BLaER1 (cell line): ENCODE results near the gene REC8.

Experiments
- H3K27ac ChIP-seq: shearing (Covaris generic); formaldehyde crosslinking; 2 replicates; pipeline ENCODE4 v1.8.1; 2022
- H3K27me3 ChIP-seq: shearing (Covaris generic); formaldehyde crosslinking; 2 replicates; pipeline ENCODE4 v1.8.1; 2022
- H3K36me3 ChIP-seq: shearing (Covaris generic); formaldehyde crosslinking; 2 replicates; pipeline ENCODE4 v1.8.1; 2022
- H3K4me1 ChIP-seq: shearing (Covaris generic); formaldehyde crosslinking; 2 replicates; pipeline ENCODE4 v1.8.1; 2022
- H3K4me2 ChIP-seq: shearing (Covaris generic); formaldehyde crosslinking; 2 replicates; pipeline ENCODE4 v1.8.1; 2022
- H3K4me3 ChIP-seq: shearing (Covaris generic); formaldehyde crosslinking; 2 replicates; pipeline ENCODE4 v1.8.1; 2022
- H3K9ac ChIP-seq: shearing (Covaris generic); formaldehyde crosslinking; 2 replicates; pipeline ENCODE4 v1.8.1; 2022
- H3K9me3 ChIP-seq: shearing (Covaris generic); formaldehyde crosslinking; 2 replicates; pipeline ENCODE4 v1.8.1; 2022
- H4K20me1 ChIP-seq: shearing (Covaris generic); formaldehyde crosslinking; 2 replicates; pipeline ENCODE4 v1.8.1; 2022
- Cebpa-rat ChIP-seq: shearing (Covaris generic); IDR thresholded peaks from 2 replicates; pipeline ENCODE4 v1.8.1; 2022

REC8 gene

DNA sequence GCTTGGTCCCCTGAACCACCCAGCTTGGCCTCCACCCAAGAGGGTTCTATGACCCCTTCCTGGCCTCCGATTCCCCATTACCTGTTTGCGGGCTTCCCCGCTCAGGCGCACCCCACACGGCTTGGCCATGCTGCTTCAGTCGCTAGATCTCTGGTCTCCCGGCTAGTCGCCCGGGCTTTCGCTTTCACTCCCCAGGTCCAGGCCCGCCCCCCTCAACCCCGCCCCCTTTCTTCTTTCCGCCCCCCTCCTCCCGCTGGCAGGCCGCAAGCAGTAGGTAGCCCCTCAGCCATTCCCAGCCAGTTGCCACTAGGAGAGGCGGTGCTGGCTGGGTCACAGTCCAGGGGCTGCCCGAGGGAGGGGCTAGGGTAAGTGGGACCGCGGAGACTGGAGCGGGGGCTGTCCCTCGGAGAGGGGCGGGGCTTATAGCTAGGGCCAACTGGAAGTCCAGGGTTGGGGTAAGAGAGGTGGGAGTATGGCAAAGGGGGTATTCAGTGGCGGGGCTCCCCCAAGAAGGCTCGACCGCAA lies 25.4 kb upstream of the REC8 start, which contains the start of gene PSME2:
Gene PSME2, minus strand, starts transcription at position 158 of the 525 bp plus-strand sequence. Its CDS starts 29 bp downstream, at position 129.
- peaks cover 20% of the 10 kb centered on the region for H4K20me1 ChIP-seq
- peak within 1 kb of the TSS; percentile 89 for H3K27ac ChIP-seq
- peak within 1 kb of the TSS; percentile 99 for H3K4me2 ChIP-seq
- no peaks in the 10 kb centered on the region for H3K9me3 ChIP-seq
- peaks cover 54% of the 10 kb centered on the region for H3K4me1 ChIP-seq
- TF ChIP-seq Cebpa-rat: no peak
- peak within 1 kb of the TSS; percentile 92 for H3K9ac ChIP-seq
- peaks cover 58% of the 10 kb centered on the region for H3K36me3 ChIP-seq
- peak within 1 kb of the TSS; percentile 100 for H3K4me3 ChIP-seq
- H3K27me3 ChIP-seq: no peaks in the 10 kb centered on the region

DNA sequence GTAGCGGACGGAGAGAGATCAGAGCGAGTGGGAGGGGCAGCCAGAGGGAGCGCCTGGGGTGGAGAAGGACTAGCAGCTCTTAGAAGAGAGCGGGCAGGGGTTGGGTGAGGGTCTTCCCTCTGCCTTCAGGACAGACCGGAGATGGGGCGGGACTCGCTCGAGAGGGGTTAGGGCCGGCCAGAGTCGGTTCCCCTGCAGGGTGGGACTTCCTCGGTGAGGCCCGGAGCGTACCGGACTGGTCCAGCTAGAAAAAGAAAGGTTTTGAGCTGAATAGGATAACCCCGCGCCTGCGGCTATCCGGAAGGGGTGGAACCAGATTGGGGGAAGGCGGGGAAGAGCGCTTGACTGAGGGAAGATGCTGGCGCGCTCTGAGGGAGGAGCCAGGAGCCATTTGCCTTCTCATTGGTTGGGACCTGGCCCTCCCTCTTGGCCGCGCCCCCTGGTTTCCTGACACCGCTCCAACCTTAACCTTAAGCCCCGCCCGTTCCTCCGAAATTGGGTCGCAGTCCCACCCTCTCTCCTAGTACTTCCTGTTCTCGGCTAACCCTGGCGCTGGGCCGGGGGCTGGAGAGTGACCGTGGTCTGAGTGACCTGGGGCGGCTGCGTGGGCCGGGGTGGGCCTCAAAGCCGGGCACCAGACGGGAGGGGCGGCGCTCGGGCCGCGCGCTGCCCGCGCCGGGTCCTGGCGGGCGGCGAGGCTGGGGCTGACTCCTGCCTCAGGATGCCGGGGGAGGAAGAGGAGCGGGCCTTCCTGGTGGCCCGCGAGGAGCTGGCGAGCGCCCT lies 24.7 kb upstream of the REC8 start, which contains the start of gene RNF31:
Gene RNF31, plus strand, starts transcription at position 521 of the 783 bp plus-strand sequence. Its CDS starts 201 bp downstream, at position 722.
- no peaks in the 10 kb centered on the region for H3K9me3 ChIP-seq
- no peaks in the 10 kb centered on the region for H3K27me3 ChIP-seq
- H4K20me1 ChIP-seq: peaks cover 20% of the 10 kb centered on the region
- peaks cover 65% of the 10 kb centered on the region for H3K36me3 ChIP-seq
- peak within 1 kb of the TSS; percentile 92 for H3K9ac ChIP-seq
- peak within 1 kb of the TSS; percentile 100 for H3K4me3 ChIP-seq
- H3K4me1 ChIP-seq: peaks cover 50% of the 10 kb centered on the region
- H3K27ac ChIP-seq: peak within 1 kb of the TSS; percentile 89
- no peak for TF ChIP-seq Cebpa-rat
- peak within 1 kb of the TSS; percentile 99 for H3K4me2 ChIP-seq

DNA sequence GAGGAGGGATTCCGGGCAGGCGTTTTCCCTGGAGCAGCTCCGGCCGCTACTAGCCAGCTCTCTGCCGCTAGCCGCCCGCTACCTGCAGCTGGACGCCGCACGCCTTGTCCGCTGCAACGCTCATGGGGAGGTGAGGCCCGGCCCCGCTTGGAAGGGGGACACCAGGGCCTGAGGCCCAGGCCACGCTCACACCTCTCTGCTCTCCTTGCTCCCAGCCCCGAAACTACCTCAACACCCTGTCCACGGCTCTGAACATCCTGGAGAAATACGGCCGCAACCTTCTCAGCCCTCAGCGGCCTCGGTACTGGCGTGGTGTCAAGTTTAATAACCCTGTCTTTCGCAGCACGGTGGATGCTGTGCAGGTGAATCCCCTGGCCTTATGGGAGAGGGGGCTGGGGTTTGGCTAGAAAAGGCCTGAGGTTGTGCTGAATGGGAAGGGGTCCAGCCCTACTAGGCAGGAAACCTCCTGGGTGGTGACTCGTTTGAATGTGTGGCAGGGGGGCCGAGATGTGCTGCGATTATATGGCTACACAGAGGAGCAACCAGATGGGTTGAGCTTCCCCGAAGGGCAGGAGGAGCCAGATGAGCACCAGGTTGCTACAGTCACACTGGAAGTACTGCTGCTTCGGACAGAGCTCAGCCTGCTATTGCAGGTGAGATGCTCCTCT lies 24.0 kb upstream of the REC8 start:
- H3K4me2 ChIP-seq: peak overlapping the region; percentile 99
- H3K4me1 ChIP-seq: peaks cover 43% of the 10 kb centered on the region
- peak overlapping the region; percentile 100 for H3K4me3 ChIP-seq
- no peak for TF ChIP-seq Cebpa-rat
- H3K9me3 ChIP-seq: no peaks in the 10 kb centered on the region
- H3K27me3 ChIP-seq: no peaks in the 10 kb centered on the region
- H3K27ac ChIP-seq: peak overlapping the region; percentile 89
- H3K9ac ChIP-seq: peak overlapping the region; percentile 92
- peaks cover 68% of the 10 kb centered on the region for H3K36me3 ChIP-seq
- H4K20me1 ChIP-seq: peaks cover 20% of the 10 kb centered on the region

DNA sequence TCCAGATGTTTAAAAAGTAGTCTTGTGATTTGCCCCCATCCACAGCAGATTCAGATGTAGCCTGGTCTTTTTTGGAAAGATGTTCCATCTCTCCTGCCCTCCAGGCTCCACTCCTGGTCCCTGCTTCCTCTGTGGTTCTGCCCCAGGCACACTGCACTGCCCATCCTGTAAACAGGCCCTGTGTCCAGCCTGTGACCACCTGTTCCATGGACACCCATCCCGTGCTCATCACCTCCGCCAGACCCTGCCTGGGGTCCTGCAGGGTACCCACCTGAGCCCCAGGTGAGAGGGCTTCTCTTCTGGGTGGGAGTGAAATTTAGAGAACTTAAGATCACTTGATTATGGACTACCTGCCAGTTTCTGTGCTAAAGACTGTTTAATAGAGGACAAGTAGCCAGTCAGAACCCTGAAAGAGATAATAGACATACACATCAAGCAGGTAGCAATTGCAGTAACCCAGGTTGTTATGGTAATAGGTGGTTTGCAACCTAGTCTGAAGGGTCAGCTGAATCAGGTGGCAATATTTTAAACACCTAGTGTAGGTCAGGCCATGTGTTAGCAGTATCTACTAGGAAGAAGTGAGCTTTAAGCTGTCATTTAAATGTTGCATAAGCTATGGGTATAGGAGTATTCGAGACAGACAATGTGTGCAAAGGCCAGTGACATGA lies 22.4 kb upstream of the REC8 start:
- peaks cover 20% of the 10 kb centered on the region for H4K20me1 ChIP-seq
- peaks cover 28% of the 10 kb centered on the region for H3K4me1 ChIP-seq
- peaks cover 66% of the 10 kb centered on the region for H3K36me3 ChIP-seq
- H3K4me2 ChIP-seq: no peak overlapping the region
- TF ChIP-seq Cebpa-rat: no peak
- H3K9ac ChIP-seq: peak overlapping the region; percentile 41; the same call in 1 of the 2 replicates
- no peaks in the 10 kb centered on the region for H3K27me3 ChIP-seq
- no peak overlapping the region for H3K27ac ChIP-seq
- no peak overlapping the region for H3K4me3 ChIP-seq
- H3K9me3 ChIP-seq: no peaks in the 10 kb centered on the region

DNA sequence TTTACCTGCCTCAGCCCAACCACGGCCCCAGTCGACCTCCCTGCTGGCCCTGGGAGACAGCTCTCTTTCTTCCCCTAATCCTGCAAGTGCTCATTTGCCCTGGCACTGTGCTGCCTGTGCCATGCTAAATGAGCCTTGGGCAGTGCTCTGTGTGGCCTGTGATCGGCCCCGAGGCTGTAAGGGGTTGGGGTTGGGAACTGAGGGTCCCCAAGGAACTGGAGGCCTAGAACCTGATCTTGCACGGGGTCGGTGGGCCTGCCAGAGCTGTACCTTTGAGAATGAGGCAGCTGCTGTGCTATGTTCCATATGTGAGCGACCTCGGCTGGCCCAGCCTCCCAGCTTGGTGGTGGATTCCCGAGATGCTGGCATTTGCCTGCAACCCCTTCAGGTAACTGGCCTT lies 21.8 kb upstream of the REC8 start:
- H3K4me1 ChIP-seq: peaks cover 22% of the 10 kb centered on the region
- peaks cover 20% of the 10 kb centered on the region for H4K20me1 ChIP-seq
- H3K36me3 ChIP-seq: peaks cover 66% of the 10 kb centered on the region
- H3K9me3 ChIP-seq: no peaks in the 10 kb centered on the region
- no peak overlapping the region for H3K9ac ChIP-seq
- H3K4me3 ChIP-seq: no peak overlapping the region
- H3K4me2 ChIP-seq: no peak overlapping the region
- TF ChIP-seq Cebpa-rat: no peak
- H3K27ac ChIP-seq: no peak overlapping the region
- H3K27me3 ChIP-seq: no peaks in the 10 kb centered on the region

DNA sequence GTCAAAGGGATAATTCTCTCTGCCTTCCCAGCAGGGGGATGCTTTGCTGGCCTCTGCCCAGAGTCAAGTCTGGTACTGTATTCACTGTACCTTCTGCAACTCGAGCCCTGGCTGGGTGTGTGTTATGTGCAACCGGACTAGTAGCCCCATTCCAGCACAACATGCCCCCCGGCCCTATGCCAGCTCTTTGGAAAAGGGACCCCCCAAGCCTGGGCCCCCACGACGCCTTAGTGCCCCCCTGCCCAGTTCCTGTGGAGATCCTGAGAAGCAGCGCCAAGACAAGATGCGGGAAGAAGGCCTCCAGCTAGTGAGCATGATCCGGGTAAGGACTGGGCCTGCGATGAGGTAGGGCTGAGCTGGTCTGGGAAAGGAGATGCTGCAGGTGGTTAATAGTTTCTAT lies 21.3 kb upstream of the REC8 start:
- no peak for TF ChIP-seq Cebpa-rat
- no peak overlapping the region for H3K4me3 ChIP-seq
- H3K36me3 ChIP-seq: peaks cover 70% of the 10 kb centered on the region
- H4K20me1 ChIP-seq: peaks cover 20% of the 10 kb centered on the region
- H3K9ac ChIP-seq: no peak overlapping the region
- H3K27me3 ChIP-seq: no peaks in the 10 kb centered on the region
- peaks cover 17% of the 10 kb centered on the region for H3K4me1 ChIP-seq
- no peak overlapping the region for H3K27ac ChIP-seq
- H3K9me3 ChIP-seq: no peaks in the 10 kb centered on the region
- H3K4me2 ChIP-seq: no peak overlapping the region

DNA sequence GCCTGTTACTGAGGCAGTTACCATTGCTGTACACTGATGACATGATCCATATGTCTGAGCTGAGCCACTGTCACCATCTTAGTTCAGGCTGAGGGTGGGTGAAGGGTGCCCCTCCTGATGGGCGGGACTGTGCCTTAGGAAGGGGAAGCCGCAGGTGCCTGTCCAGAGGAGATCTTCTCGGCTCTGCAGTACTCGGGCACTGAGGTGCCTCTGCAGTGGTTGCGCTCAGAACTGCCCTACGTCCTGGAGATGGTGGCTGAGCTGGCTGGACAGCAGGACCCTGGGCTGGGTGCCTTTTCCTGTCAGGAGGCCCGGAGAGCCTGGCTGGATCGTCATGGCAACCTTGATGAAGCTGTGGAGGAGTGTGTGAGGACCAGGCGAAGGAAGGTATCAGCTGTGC lies 20.9 kb upstream of the REC8 start:
- TF ChIP-seq Cebpa-rat: no peak
- Histone ChIP-seq H3K27ac (no peak overlapping the region), H3K27me3 (no peaks in the 10 kb centered on the region), H3K36me3 (peaks cover 74% of the 10 kb centered on the region), H3K4me3 (no peak overlapping the region), H3K9me3 (no peaks in the 10 kb centered on the region), H4K20me1 (peaks cover 20% of the 10 kb centered on the region), H3K9ac (no peak overlapping the region), H3K4me2 (no peak overlapping the region), H3K4me1 (peaks cover 13% of the 10 kb centered on the region)

DNA sequence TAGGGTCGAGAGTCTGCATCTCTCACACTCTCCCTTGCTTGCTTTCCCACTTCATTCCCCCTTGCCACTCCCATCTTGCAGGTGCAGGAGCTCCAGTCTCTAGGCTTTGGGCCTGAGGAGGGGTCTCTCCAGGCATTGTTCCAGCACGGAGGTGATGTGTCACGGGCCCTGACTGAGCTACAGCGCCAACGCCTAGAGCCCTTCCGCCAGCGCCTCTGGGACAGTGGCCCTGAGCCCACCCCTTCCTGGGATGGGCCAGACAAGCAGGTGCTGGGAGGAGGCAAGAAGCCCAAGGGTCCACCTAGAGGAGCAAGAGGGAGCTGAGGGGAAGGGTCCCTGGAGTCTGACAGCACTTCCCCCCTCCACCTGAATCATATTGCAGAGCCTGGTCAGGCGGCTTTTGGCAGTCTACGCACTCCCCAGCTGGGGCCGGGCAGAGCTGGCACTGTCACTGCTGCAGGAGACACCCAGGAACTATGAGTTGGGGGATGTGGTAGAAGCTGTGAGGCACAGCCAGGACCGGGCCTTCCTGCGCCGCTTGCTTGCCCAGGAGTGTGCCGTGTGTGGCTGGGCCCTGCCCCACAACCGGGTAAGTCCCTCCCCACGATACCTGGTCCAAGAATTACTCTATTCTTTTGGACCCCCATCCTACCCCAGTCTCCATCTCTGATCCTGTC lies 20.3 kb upstream of the REC8 start:
- TF ChIP-seq Cebpa-rat: no peak
- no peak overlapping the region for H3K27ac ChIP-seq
- peaks cover 20% of the 10 kb centered on the region for H4K20me1 ChIP-seq
- no peaks in the 10 kb centered on the region for H3K9me3 ChIP-seq
- no peak overlapping the region for H3K4me3 ChIP-seq
- no peaks in the 10 kb centered on the region for H3K27me3 ChIP-seq
- H3K36me3 ChIP-seq: peaks cover 79% of the 10 kb centered on the region
- no peak overlapping the region for H3K4me2 ChIP-seq
- no peak overlapping the region for H3K9ac ChIP-seq
- H3K4me1 ChIP-seq: peaks cover 13% of the 10 kb centered on the region

DNA sequence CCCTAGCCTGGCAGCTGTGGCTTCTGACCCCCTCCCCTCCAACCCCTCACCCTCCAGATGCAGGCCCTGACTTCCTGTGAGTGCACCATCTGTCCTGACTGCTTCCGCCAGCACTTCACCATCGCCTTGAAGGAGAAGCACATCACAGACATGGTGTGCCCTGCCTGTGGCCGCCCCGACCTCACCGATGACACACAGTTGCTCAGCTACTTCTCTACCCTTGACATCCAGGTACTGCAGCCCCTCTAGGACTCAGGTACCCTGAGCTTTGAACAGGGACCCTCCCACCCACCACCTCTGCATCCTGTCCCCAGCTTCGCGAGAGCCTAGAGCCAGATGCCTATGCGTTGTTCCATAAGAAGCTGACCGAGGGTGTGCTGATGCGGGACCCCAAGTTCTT lies 16.8 kb upstream of the REC8 start:
- H3K4me2 ChIP-seq: no peak overlapping the region
- H4K20me1 ChIP-seq: no peaks in the 10 kb centered on the region
- no peak overlapping the region for H3K4me3 ChIP-seq
- H3K27ac ChIP-seq: peak overlapping the region; percentile 3; the same call in 1 of the 2 replicates
- H3K36me3 ChIP-seq: peaks cover 96% of the 10 kb centered on the region
- H3K9me3 ChIP-seq: no peaks in the 10 kb centered on the region
- no peak for TF ChIP-seq Cebpa-rat
- H3K27me3 ChIP-seq: no peaks in the 10 kb centered on the region
- no peak overlapping the region for H3K9ac ChIP-seq
- H3K4me1 ChIP-seq: peaks cover under 1% of the 10 kb centered on the region; the same call in 1 of the 2 replicates
